Hepatocyte (in vitro differentiated cells): ENCODE measurements around the gene PDIA6. TPM values are rescaled to one million over a fixed set of nuclear protein-coding genes. Genes with fewer than 3 reads are reported as not detected.

Experiments
- DNase-seq: peaks from one replicate; pipeline ENCODE4 v3.0.0-alpha.2; 2016; ENCODE audit warnings: low spot score
- H2AFZ ChIP-seq: fragments of 200-600 bp; sonication (generic); 2 replicates; pipeline ENCODE4 v1.6.0; 2016; ENCODE audit warnings: antibody characterized with exemption, mild to moderate bottlenecking
- H3K27ac ChIP-seq: fragments of 200-600 bp; sonication (generic); 2 replicates; pipeline ENCODE4 v1.5.1; 2016; ENCODE audit warnings: mild to moderate bottlenecking
- H3K27me3 ChIP-seq: fragments of 200-600 bp; sonication (generic); 2 replicates; pipeline ENCODE4 v1.6.1; 2016
- H3K36me3 ChIP-seq: fragments of 200-600 bp; sonication (generic); replicated peaks from 2 replicates; pipeline ENCODE4 v1.5.1; 2016; ENCODE audit warnings: low read depth; ENCODE audit not compliant: insufficient read depth
- H3K4me1 ChIP-seq: fragments of 200-600 bp; sonication (generic); 2 replicates; pipeline ENCODE4 v1.5.1; 2016; ENCODE audit warnings: mild to moderate bottlenecking, moderate library complexity; ENCODE audit not compliant: insufficient read depth
- H3K4me2 ChIP-seq: fragments of 200-600 bp; sonication (generic); 2 replicates; pipeline ENCODE4 v1.6.0; 2016
- H3K4me3 ChIP-seq: fragments of 200-600 bp; sonication (generic); 2 replicates; pipeline ENCODE4 v1.5.1; 2016; ENCODE audit warnings: mild to moderate bottlenecking
- H3K79me2 ChIP-seq: fragments of 200-600 bp; sonication (generic); 2 replicates; pipeline ENCODE4 v1.6.0; 2017; ENCODE audit warnings: mild to moderate bottlenecking
- H3K9me2 ChIP-seq: fragments of 200-600 bp; sonication (generic); replicated peaks from 2 replicates; pipeline ENCODE4 v1.6.0; 2017; ENCODE audit warnings: mild to moderate bottlenecking; ENCODE audit not compliant: insufficient read depth
- H3K9me3 ChIP-seq: fragments of 200-600 bp; sonication (generic); 2 replicates; pipeline ENCODE4 v1.5.1; 2016; ENCODE audit warnings: low read depth, mild to moderate bottlenecking
- H4K20me1 ChIP-seq: fragments of 200-600 bp; sonication (generic); 2 replicates; pipeline ENCODE4 v1.6.0; 2016; ENCODE audit warnings: mild to moderate bottlenecking; ENCODE audit not compliant: insufficient read depth, poor library complexity, severe bottlenecking
- EZH2 ChIP-seq: fragments of 200-600 bp; sonication (generic); IDR thresholded peaks from 2 replicates; pipeline ENCODE4 v1.6.1; 2016; ENCODE audit warnings: antibody characterized with exemption, mild to moderate bottlenecking, borderline replicate concordance
- EZH2phosphoT487 ChIP-seq: fragments of 200-600 bp; sonication (generic); IDR thresholded peaks from one replicate; pipeline ENCODE4 v1.6.1; 2018; ENCODE audit warnings: antibody characterized with exemption, mild to moderate bottlenecking, low read depth, moderate library complexity; ENCODE audit not compliant: unreplicated experiment, severe bottlenecking
- WGBS: methylation state at CpG from one replicate; pipeline ENCODE4 v1.1.6; 2016; ENCODE audit warnings: low lambda C conversion rate; ENCODE audit errors: missing lambda C conversion rate; 5-methylcytosine and 5-hydroxymethylcytosine counted together
- polyA plus RNA-seq: library from polyadenylated mRNA; unstranded; fragments of >200 nt; fragmentation: Nextera tagmentation; extraction: Ambion mirVana; gene quantifications from 2 replicates; pipeline ENCODE4 v1.2.1, GENCODE V29; 2016
- total RNA-seq: library from RNA; depleted of rRNA; stranded (reverse); fragments of >200 nt; gene quantifications from 2 replicates; pipeline ENCODE4 v1.2.3, GENCODE V29; 2014
- TF ChIP-seq, protein P1 (sequence below): fragments of 200-600 bp; sonication (generic); IDR thresholded peaks from 2 replicates; pipeline ENCODE4 v1.5.1; 2016; ENCODE audit warnings: antibody characterized with exemption, mild to moderate bottlenecking; ENCODE audit not compliant: poor library complexity

The PDIA6 gene
- total and polyA plus RNA-seq, 2 experiments from 2014 or later: 507 to 715 TPM

DNA sequence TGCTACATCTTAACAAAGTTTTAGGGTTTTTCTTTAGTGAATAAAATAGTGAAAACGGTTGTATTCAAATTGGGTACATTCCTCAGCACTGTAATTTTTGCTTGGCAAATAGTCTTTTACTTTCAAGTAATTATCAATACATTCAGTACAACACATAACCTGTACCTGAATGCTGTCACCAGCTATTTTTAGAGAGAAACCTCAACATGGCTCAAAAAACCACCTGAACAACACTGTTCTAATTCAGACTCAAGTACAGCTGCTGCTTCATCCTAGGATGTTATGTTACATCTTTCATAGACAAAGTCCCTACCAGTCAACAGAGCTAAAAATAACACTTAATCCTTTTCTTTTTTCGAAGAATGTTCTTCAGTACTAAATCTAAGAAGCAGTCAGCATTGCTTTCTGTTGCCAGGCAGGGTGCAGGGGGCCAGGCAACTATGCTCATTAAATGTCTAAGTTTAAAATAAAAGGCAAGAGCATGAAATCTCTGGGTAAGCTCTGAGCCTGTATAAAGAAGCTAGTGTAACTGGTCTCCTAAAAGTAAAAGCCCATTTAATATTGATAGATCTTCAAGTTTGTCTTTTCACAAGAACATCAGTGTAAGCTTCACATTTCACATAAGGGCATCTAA is 20.5 kb downstream of the PDIA6 start:
- Histone ChIP-seq H3K4me1 (no peaks in the 10 kb centered on the region), H3K4me3 (no peak overlapping the region), H3K79me2 (peaks cover 23% of the 10 kb centered on the region), H2AFZ (no peak overlapping the region), H3K9me2 (no peaks in the 10 kb centered on the region), H3K27me3 (no peaks in the 10 kb centered on the region), H4K20me1 (peaks cover 4% of the 10 kb centered on the region), H3K36me3 (no peaks in the 10 kb centered on the region), H3K9me3 (no peaks in the 10 kb centered on the region), H3K4me2 (no peak overlapping the region), H3K27ac (no peak overlapping the region)
- DNase-seq: no peak
- TF ChIP-seq, protein P1, sequence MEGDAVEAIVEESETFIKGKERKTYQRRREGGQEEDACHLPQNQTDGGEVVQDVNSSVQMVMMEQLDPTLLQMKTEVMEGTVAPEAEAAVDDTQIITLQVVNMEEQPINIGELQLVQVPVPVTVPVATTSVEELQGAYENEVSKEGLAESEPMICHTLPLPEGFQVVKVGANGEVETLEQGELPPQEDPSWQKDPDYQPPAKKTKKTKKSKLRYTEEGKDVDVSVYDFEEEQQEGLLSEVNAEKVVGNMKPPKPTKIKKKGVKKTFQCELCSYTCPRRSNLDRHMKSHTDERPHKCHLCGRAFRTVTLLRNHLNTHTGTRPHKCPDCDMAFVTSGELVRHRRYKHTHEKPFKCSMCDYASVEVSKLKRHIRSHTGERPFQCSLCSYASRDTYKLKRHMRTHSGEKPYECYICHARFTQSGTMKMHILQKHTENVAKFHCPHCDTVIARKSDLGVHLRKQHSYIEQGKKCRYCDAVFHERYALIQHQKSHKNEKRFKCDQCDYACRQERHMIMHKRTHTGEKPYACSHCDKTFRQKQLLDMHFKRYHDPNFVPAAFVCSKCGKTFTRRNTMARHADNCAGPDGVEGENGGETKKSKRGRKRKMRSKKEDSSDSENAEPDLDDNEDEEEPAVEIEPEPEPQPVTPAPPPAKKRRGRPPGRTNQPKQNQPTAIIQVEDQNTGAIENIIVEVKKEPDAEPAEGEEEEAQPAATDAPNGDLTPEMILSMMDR: no peak
- TF ChIP-seq EZH2phosphoT487 (no peak), EZH2 (no peak)
- 79% methylated on average over 2 of the region's 2 CpGs for WGBS

DNA sequence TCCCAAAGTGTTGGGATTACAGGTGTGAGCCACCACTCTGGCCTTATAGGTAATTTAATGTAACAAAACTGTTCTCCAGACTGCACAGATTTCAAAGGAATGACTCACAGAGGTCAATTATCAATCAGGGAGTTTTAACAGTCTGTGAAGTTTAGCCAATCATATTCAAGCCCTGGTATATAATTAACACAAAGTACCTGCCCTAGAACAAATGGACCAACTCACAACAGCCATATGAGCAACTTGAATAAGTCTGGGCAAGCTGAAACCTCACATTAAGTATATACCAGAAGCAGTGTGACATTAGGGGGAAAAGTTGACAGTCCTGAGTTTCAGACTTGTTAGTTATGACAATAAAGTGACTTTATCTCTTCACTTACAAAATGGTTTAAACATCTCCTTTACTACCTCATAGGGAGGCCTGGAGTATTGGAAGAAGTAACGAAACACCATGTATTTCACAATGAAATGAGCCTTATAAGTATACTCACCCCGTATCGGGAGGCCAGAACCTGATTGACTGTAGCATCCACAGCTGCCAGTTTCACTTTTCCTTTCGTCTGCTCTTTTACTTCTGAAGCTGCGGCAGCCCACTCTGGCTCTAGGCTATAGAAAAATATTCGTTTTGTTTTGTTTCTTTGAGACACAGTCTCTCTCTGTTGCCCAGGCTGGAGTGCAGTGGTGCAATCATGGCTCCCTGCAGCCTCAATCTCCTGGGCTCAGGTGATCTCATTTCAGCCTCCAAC is 22.2 kb downstream of the PDIA6 start:
- Histone ChIP-seq H3K79me2 (peaks cover 14% of the 10 kb centered on the region), H3K27ac (no peak overlapping the region), H2AFZ (no peak overlapping the region), H4K20me1 (peaks cover 4% of the 10 kb centered on the region), H3K27me3 (no peaks in the 10 kb centered on the region), H3K9me2 (no peaks in the 10 kb centered on the region), H3K4me3 (no peak overlapping the region), H3K4me1 (no peaks in the 10 kb centered on the region), H3K36me3 (no peaks in the 10 kb centered on the region), H3K9me3 (no peaks in the 10 kb centered on the region), H3K4me2 (no peak overlapping the region)
- no peak for DNase-seq
- TF ChIP-seq, protein P1: no peak
- TF ChIP-seq EZH2phosphoT487: no peak
- no peak for TF ChIP-seq EZH2
- 92% methylated on average over 6 of the region's 6 CpGs for WGBS

DNA sequence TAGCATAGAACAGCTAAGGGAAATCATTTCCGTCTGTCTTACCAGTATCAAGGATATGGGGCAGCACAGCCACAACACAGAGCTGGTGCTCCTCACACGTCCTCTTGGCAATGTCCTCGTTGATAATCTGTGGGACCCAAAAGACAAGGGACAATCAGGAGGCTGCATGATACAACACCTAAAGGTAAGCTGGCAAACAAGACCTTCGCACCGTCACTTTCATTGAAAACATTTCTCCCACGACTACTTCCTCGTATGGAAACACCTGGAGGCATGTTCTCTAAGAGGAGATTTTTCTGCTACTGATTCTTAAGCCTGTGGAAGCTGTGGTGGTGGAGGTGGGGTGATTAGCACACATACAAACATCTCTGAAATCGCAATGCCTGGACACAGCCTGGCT is 23.7 kb downstream of the PDIA6 start:
- Histone ChIP-seq H3K27me3 (no peaks in the 10 kb centered on the region), H3K36me3 (peaks cover 5% of the 10 kb centered on the region), H3K27ac (no peak overlapping the region), H3K4me3 (no peak overlapping the region), H3K4me2 (no peak overlapping the region), H3K9me2 (no peaks in the 10 kb centered on the region), H4K20me1 (peaks cover 4% of the 10 kb centered on the region), H3K79me2 (peaks cover 12% of the 10 kb centered on the region), H2AFZ (no peak overlapping the region), H3K9me3 (no peaks in the 10 kb centered on the region), H3K4me1 (no peaks in the 10 kb centered on the region)
- whole genome bisulfite sequencing: 79% methylated on average over 8 of the region's 8 CpGs
- TF ChIP-seq EZH2 (no peak), EZH2phosphoT487 (no peak)
- TF ChIP-seq, protein P1: no peak
- no peak for DNase-seq
